Activated T-cell treated with anti-CD3 and anti-CD28 coated beads for 24 hours (primary cell): ENCODE results near the gene TACR2.

ENCODE experiments used
- DNase-seq: peaks from one replicate; pipeline ENCODE4 v3.0.0-alpha.2; 2020; ENCODE audit warnings: low read depth

Gene TACR2

GRCh38 chr10:69419096-69419743 is 2.5 kb upstream of the TACR2 start:
- no peak for DNase-seq

GRCh38 chr10:69418052-69418752 is 1.5 kb upstream of the TACR2 start:
- DNase-seq = no peak

- no peak for DNase-seq
Observed at GRCh38 chr10:69417542-69417941, 824 bp upstream of the TACR2 start.

- no peak for DNase-seq
Observed at GRCh38 chr10:69415951-69416350, 767 bp downstream of the TACR2 start.

GRCh38 chr10:69415049-69415448 is 1.7 kb downstream of the TACR2 start:
- no peak for DNase-seq

- DNase-seq = no peak
Observed at GRCh38 chr10:69414036-69415018, 2.4 kb downstream of the TACR2 start.

GRCh38 chr10:69413221-69413865 is 3.4 kb downstream of the TACR2 start:
- DNase-seq = no peak

- no peak for DNase-seq
Observed at GRCh38 chr10:69412232-69412790, 4.4 kb downstream of the TACR2 start.

GRCh38 chr10:69411476-69411875 is 5.2 kb downstream of the TACR2 start:
- no peak for DNase-seq

GRCh38 chr10:69410487-69410886 is 6.2 kb downstream of the TACR2 start:
- DNase-seq = no peak

- no peak for DNase-seq
Observed at GRCh38 chr10:69409968-69410367, 6.8 kb downstream of the TACR2 start.

GRCh38 chr10:69409176-69409495 is 7.6 kb downstream of the TACR2 start:
- DNase-seq = no peak

GRCh38 chr10:69408318-69409175 is 8.2 kb downstream of the TACR2 start:
- DNase-seq = peak; percentile 84

- DNase-seq = no peak
Observed at GRCh38 chr10:69407621-69408301, 9.0 kb downstream of the TACR2 start.

GRCh38 chr10:69406816-69407580 is 9.7 kb downstream of the TACR2 start:
- no peak for DNase-seq

- no peak for DNase-seq
Observed at GRCh38 chr10:69406302-69406811, 10.4 kb downstream of the TACR2 start.

GRCh38 chr10:69405221-69405620 is 11.5 kb downstream of the TACR2 start:
- no peak for DNase-seq

- DNase-seq = no peak
Observed at GRCh38 chr10:69404786-69405185, 11.9 kb downstream of the TACR2 start.

- DNase-seq = no peak
Observed at GRCh38 chr10:69403519-69403918, 13.2 kb downstream of the TACR2 start.
